Memory B cell (primary cell): ENCODE results near the gene NCOA1.
"Not testable (repeated sequence)": the region's sequence is repeated elsewhere in the genome, so short reads cannot be mapped to it uniquely, and the experiment has no call there.

Experiments used
- ATAC-seq: fragments of 150-1000 bp; cut with Tn5 transposase; 2 replicates; pipeline ENCODE4 v1.10.0; 2021; ENCODE audit warnings: low read depth, mild to moderate bottlenecking, moderate library complexity
- DNase-seq, 2 donors: peaks; one replicate each; pipeline ENCODE4 v3.0.0; 2022; ENCODE audit warnings: low spot score in 2 of 2
- H3K27ac Mint-ChIP-seq: one replicate; pipeline ENCODE4 v1.8.0; 2022; ENCODE audit warnings: mild to moderate bottlenecking, moderate library complexity, mixed read lengths
- H3K27me3 Mint-ChIP-seq: one replicate; pipeline ENCODE4 v1.8.0; 2022; ENCODE audit warnings: mixed read lengths
- H3K36me3 Mint-ChIP-seq: one replicate; pipeline ENCODE4 v1.8.0; 2022; ENCODE audit warnings: mild to moderate bottlenecking, mixed read lengths
- H3K4me1 Mint-ChIP-seq: one replicate; pipeline ENCODE4 v1.8.0; 2022; ENCODE audit warnings: mixed read lengths
- H3K4me3 Mint-ChIP-seq: one replicate; pipeline ENCODE4 v1.8.0; 2022; ENCODE audit warnings: mild to moderate bottlenecking, moderate library complexity, mixed read lengths
- H3K9me3 Mint-ChIP-seq: one replicate; pipeline ENCODE4 v1.8.0; 2022; ENCODE audit warnings: mixed read lengths

Gene NCOA1

GRCh38 chr2:24576617-24577016 lies 85.6 kb downstream of the NCOA1 start:
- no peak for DNase-seq
- Mint-ChIP-seq H3K36me3 (peaks cover 3% of the 10 kb centered on the region), H3K9me3 (no peaks in the 10 kb centered on the region), H3K27me3 (no peaks in the 10 kb centered on the region), H3K4me3 (no peak overlapping the region), H3K27ac (no peak overlapping the region), H3K4me1 (peaks cover 39% of the 10 kb centered on the region)
- ATAC-seq, result no peak

DNA sequence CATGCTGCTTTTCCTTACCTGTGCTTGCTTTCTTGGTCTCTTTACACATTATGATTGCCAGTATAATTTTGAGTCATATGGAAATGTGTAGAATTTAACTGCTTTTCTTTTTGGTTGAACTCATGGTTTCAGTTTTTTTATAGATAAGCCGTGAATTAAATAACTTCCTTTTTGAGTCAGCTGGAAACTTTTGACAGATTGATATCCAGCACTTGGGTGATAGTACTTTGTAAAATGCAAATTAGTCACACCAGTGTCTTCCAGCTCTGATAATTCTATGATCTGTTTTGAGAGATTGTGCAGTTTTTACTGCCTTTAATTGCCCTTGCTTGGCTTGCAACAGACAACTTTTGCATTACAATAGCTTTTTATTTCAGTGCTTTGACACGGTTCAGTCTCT lies 86.4 kb downstream of the NCOA1 start:
- DNase-seq (no peak), ATAC-seq (peak; percentile 59)
- no peak overlapping the region for H3K27ac Mint-ChIP-seq
- H3K27me3 Mint-ChIP-seq, result no peaks in the 10 kb centered on the region
- no peaks in the 10 kb centered on the region for H3K9me3 Mint-ChIP-seq
- peak overlapping the region; percentile 67 for H3K4me3 Mint-ChIP-seq
- peaks cover 33% of the 10 kb centered on the region for H3K4me1 Mint-ChIP-seq
- H3K36me3 Mint-ChIP-seq, result peaks cover 3% of the 10 kb centered on the region

DNA sequence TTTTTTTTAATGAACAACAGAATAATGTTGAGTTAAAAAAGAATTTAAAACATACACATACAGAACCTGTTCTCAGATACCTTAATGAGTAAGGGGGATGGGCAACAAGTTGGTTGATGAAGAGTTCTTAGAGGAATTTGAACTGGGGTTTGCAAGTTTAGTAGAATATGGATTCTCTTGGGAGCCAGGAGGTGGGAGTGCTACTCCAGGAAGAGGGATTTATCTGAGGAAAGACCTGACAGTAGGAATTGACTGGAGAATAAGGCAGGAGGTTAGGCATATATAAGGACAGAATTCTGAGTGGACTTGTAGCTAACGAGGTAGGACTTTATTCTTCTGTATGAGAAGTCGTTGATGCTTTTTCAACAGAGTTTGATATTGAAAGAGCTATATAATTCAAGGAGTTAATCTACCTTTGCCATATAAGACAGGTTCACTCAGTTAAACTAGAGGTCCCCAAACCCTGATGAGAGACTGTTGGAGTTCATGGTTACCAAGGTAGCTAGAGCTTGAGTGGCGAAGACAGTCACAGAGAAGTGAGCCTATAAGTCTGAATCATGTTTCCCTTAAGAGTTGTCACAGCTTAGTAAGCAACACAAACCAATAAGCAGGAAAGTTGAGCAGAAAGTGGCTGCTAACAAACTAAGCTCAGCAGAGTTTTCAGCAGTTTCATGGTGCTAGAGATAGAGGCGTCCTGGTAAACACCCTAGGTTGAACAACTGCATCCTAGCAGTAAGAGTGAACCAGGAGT lies 88.2 kb downstream of the NCOA1 start:
- no peak overlapping the region for H3K27ac Mint-ChIP-seq
- H3K4me3 Mint-ChIP-seq, result no peak overlapping the region
- no peaks in the 10 kb centered on the region for H3K27me3 Mint-ChIP-seq
- ATAC-seq (no peak), DNase-seq (no peak)
- H3K4me1 Mint-ChIP-seq, result peaks cover 33% of the 10 kb centered on the region
- H3K9me3 Mint-ChIP-seq, result no peaks in the 10 kb centered on the region
- H3K36me3 Mint-ChIP-seq, result no peaks in the 10 kb centered on the region

- no peak overlapping the region for H3K4me3 Mint-ChIP-seq
Observed at GRCh38 chr2:24580561-24580960, 89.5 kb downstream of the NCOA1 start.

GRCh38 chr2:24581971-24582370 lies 90.9 kb downstream of the NCOA1 start:
- H3K36me3 Mint-ChIP-seq, H3K9me3 Mint-ChIP-seq, DNase-seq, H3K27ac Mint-ChIP-seq, H3K27me3 Mint-ChIP-seq, H3K4me3 Mint-ChIP-seq, ATAC-seq: not testable (repeated sequence)
- peaks cover 33% of the 10 kb centered on the region for H3K4me1 Mint-ChIP-seq

More at GRCh38 chr2:24580561-24580960, 89.5 kb downstream of the NCOA1 start:
- DNase-seq (no peak), ATAC-seq (no peak)
- Mint-ChIP-seq H3K27ac (no peak overlapping the region), H3K4me1 (peaks cover 33% of the 10 kb centered on the region), H3K9me3 (no peaks in the 10 kb centered on the region), H3K27me3 (no peaks in the 10 kb centered on the region), H3K36me3 (no peaks in the 10 kb centered on the region)

GRCh38 chr2:24586955-24587354 lies 95.9 kb downstream of the NCOA1 start:
- H3K36me3 Mint-ChIP-seq, result peaks cover 17% of the 10 kb centered on the region

DNA sequence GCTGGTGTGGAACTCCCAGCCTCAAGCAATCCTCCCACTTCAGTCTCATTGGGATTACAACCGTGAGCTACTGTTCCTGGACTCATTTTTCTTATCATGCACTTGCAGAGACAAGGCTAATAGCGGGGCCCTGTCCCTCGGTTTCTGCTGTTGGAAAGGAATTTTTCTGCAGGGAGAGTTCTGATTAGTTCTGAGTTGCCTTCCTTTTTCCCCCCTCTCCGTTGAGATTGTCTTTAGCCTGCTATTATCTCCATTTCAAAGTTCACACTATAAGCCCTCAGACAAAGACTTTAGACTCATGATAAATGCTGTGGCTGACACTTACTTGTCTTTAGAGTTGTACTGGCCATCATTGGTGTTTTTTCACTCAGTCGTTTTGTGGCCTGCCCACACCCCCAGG lies 97.2 kb downstream of the NCOA1 start:
- peaks cover 21% of the 10 kb centered on the region for H3K36me3 Mint-ChIP-seq
- ATAC-seq, result no peak
- H3K4me1 Mint-ChIP-seq, result peaks cover 13% of the 10 kb centered on the region
- no peaks in the 10 kb centered on the region for H3K27me3 Mint-ChIP-seq
- H3K9me3 Mint-ChIP-seq, result peaks cover 1% of the 10 kb centered on the region
- no peak overlapping the region for H3K4me3 Mint-ChIP-seq
- DNase-seq, result no peak
- peak overlapping the region; percentile 76 for H3K27ac Mint-ChIP-seq

More at GRCh38 chr2:24586955-24587354, 95.9 kb downstream of the NCOA1 start:
- peak; percentile 94 for ATAC-seq
- H3K27ac Mint-ChIP-seq, result peak overlapping the region; percentile 76
- peak in 1 of 2 donors; percentile 13 for DNase-seq
- H3K9me3 Mint-ChIP-seq, result peaks cover 1% of the 10 kb centered on the region
- H3K4me3 Mint-ChIP-seq, result peak overlapping the region; percentile 65
- no peaks in the 10 kb centered on the region for H3K27me3 Mint-ChIP-seq
- peaks cover 15% of the 10 kb centered on the region for H3K4me1 Mint-ChIP-seq

DNA sequence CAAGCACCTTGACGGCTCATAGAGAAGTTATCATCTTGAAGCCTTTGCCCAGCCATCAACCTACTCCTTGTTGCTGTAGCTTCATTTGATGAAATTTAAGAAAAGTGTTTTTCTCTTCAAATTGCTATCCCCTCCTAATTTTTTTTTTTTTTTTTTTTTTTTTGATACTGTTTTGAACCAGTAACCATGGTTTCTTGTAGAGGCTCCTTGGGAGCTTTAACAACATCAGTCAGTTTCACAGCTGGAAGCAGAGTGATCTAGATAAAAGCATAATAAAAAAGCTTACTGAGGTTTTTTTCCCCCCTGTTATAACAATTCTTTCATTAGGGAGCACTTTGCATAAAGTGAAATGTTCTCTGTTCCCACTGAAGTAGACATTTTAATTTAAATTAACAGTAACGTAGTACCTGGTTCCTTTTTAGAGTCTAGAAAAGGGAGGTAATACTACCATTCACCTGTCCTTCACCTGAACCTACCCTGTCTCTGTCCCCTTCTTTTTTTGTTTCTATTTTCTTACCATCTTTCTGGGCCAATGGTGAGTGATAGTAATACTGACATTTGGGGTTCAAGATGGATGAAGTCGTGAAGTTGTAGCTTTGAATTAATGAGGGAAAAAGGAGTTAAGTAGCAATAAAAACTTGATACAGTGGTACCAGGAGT lies 101.5 kb downstream of the NCOA1 start:
- no peak overlapping the region for H3K4me3 Mint-ChIP-seq
- no peak overlapping the region for H3K27ac Mint-ChIP-seq
- no peaks in the 10 kb centered on the region for H3K27me3 Mint-ChIP-seq
- DNase-seq, result no peak
- H3K4me1 Mint-ChIP-seq, result peaks cover 6% of the 10 kb centered on the region
- H3K9me3 Mint-ChIP-seq, result peaks cover 1% of the 10 kb centered on the region
- ATAC-seq, result no peak
- peaks cover 17% of the 10 kb centered on the region for H3K36me3 Mint-ChIP-seq

DNA sequence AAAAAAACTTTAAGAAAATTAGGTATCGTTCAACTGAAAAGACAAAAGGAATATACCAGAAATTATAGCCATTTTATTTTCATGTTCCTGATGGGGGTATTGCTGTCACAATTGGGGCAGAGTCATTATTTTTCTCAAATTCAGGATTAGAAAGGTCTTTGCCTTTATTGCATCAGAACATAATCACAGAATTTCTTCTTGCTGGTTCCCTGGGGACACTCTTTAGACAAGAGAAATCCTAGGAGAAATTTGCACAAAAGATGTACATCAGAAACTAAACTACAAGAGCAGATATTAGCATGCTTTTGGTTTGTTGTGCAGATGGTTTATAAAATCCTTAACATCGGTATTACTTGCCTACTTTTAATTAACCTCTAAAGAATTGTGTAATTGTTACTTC lies 103.2 kb downstream of the NCOA1 start:
- H3K27me3 Mint-ChIP-seq, result no peaks in the 10 kb centered on the region
- ATAC-seq (no peak), DNase-seq (no peak)
- no peaks in the 10 kb centered on the region for H3K4me1 Mint-ChIP-seq
- no peak overlapping the region for H3K27ac Mint-ChIP-seq
- H3K36me3 Mint-ChIP-seq, result peaks cover 11% of the 10 kb centered on the region
- peaks cover 1% of the 10 kb centered on the region for H3K9me3 Mint-ChIP-seq
- H3K4me3 Mint-ChIP-seq, result no peak overlapping the region

GRCh38 chr2:24597181-24597870 lies 106.3 kb downstream of the NCOA1 start:
- ATAC-seq (no peak), DNase-seq (no peak)
- Mint-ChIP-seq H3K9me3 (no peaks in the 10 kb centered on the region), H3K27me3 (no peaks in the 10 kb centered on the region), H3K27ac (no peak overlapping the region), H3K4me3 (no peak overlapping the region), H3K4me1 (peaks cover 3% of the 10 kb centered on the region), H3K36me3 (peaks cover 6% of the 10 kb centered on the region)

- H3K4me3 Mint-ChIP-seq, DNase-seq, ATAC-seq, H3K27me3 Mint-ChIP-seq, H3K4me1 Mint-ChIP-seq, H3K27ac Mint-ChIP-seq, H3K9me3 Mint-ChIP-seq: not testable (repeated sequence)
- peaks cover 14% of the 10 kb centered on the region for H3K36me3 Mint-ChIP-seq
Observed at GRCh38 chr2:24600140-24600539, 109.1 kb downstream of the NCOA1 start.

GRCh38 chr2:24611631-24612030 lies 120.6 kb downstream of the NCOA1 start:
- Mint-ChIP-seq H3K9me3 (peaks cover 2% of the 10 kb centered on the region), H3K4me3 (no peak overlapping the region), H3K4me1 (peaks cover 15% of the 10 kb centered on the region), H3K27me3 (no peaks in the 10 kb centered on the region), H3K27ac (no peak overlapping the region), H3K36me3 (peaks cover 16% of the 10 kb centered on the region)
- no peak for ATAC-seq
- no peak for DNase-seq

- H3K4me3 Mint-ChIP-seq, result peak overlapping the region; percentile 25
- peaks cover 16% of the 10 kb centered on the region for H3K4me1 Mint-ChIP-seq
- H3K27me3 Mint-ChIP-seq, result no peaks in the 10 kb centered on the region
- H3K9me3 Mint-ChIP-seq, result no peaks in the 10 kb centered on the region
- ATAC-seq, result peak; percentile 74
- peaks cover 10% of the 10 kb centered on the region for H3K36me3 Mint-ChIP-seq
- H3K27ac Mint-ChIP-seq, result peak overlapping the region; percentile 43
- DNase-seq, result no peak
Observed at GRCh38 chr2:24613154-24613814, 122.2 kb downstream of the NCOA1 start.

GRCh38 chr2:24616616-24617015 lies 125.6 kb downstream of the NCOA1 start:
- H3K27me3 Mint-ChIP-seq, result no peaks in the 10 kb centered on the region
- ATAC-seq, result no peak
- H3K4me1 Mint-ChIP-seq, result peaks cover 10% of the 10 kb centered on the region
- no peaks in the 10 kb centered on the region for H3K9me3 Mint-ChIP-seq
- DNase-seq, result no peak
- H3K27ac Mint-ChIP-seq, result no peak overlapping the region
- H3K4me3 Mint-ChIP-seq, result no peak overlapping the region
- peaks cover 3% of the 10 kb centered on the region for H3K36me3 Mint-ChIP-seq
